GM18517 (cell line): ENCODE results near the gene CENPL.
"Not testable (repeated sequence)": the region's sequence is repeated elsewhere in the genome, so short reads cannot be mapped to it uniquely, and the experiment has no call there.

ENCODE experiments used
- ATAC-seq: cut with Tn5 transposase; IDR thresholded peaks from one replicate; pipeline ENCODE4 v1.9.1; 2021; ENCODE audit warnings: mild to moderate bottlenecking, moderate library complexity; ENCODE audit not compliant: unreplicated experiment

The CENPL gene

DNA sequence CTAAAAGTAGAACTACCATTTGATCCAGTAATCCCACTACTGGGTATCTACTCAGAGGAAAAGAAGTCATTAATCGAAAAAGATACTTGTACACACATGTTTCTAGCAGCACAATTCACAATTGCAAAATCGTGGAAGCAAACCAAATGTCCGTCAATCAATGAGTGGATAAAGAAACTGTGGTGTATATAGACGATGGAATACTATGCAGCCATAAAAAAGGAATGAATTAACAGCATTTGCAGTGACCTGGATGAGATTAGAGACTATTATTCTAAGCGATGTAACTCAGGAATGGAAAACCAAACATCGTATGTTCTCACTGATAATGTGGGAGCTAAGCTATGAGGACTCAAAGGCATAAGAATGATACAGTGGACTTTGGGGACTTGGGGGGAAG, 60.4 kb downstream of the CENPL start:
- ATAC-seq: not testable (repeated sequence)

DNA sequence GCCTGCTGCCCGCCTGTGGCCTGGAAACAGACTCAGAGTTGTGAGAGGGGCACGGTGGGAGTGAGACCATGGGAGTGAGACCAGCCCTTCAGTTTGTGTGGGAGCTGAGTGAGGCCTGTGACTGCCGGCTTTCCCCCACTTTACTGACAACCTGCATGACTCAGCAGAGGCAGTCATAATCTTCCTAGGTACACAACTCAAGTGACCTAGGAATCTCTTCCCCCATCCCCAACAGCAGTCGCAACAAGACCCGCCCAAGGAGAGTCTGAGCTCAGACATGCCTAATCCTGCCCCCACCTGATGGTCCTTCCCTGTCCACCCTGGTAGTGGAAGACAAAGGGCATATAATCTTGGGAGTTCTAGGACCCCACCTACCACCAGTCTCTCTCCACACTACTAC, 65.7 kb downstream of the CENPL start:
- no peak for ATAC-seq

DNA sequence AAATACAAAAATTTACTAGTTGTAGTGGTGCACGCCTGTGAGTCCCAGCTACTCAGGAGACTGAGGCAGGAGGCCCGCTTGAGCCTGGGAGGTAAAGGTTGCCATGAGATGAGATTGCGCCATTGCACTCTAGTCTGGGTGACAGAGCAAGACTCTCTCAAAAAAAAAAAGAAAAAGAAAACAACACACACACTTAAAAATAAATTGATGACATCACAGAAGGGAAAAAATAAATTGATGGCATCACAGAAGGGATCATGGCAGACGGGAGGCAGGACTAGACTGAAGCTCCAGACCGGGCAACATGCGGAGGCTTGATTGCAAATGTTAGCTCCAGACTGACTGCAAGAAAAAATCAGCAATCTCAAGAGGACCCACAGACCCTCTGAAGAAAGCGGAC, 66.6 kb downstream of the CENPL start:
- no peak for ATAC-seq

DNA sequence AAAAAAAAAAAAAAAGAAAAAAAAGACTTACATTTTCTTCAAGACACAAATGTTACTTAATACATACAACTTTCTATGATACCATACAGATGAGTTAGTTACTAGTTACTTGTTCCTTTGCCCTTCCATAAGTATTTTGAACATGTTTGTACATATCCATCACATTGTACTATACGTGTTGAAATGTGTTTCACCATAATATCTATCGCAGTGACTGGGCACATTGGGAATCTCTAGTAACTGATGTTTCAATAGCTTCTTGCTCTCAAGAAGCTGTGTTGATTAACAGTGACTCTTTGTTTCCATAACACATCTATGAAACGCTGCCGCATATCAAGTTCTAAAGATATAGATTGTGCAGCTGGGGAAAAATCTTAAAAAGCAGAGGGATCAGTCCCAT, 67.0 kb downstream of the CENPL start:
- no peak for ATAC-seq

DNA sequence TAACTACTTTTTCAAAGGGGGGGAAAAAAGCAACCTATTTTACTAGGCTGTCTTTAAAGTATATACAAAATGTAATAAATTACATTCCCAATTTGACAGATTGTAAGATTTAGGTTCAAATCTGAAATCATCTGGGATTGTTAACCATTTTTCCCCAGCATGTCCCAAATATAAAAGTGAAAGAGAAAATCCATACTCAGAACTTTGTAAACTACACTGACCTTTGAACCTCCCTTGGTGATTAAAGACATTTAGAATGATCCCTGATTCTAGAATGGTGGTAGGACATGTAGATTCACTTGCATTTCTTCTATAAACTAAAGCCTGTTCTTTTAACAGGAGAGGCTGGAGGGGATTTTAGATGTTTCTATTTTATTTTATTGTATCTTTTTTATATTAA, 70.9 kb downstream of the CENPL start:
- no peak for ATAC-seq
